ENCODE data around the gene IFIT5.
"Not testable (repeated sequence)": the region's sequence is repeated elsewhere in the genome, so short reads cannot be mapped to it uniquely, and the experiment has no call there.

The IFIT5 gene

DNA sequence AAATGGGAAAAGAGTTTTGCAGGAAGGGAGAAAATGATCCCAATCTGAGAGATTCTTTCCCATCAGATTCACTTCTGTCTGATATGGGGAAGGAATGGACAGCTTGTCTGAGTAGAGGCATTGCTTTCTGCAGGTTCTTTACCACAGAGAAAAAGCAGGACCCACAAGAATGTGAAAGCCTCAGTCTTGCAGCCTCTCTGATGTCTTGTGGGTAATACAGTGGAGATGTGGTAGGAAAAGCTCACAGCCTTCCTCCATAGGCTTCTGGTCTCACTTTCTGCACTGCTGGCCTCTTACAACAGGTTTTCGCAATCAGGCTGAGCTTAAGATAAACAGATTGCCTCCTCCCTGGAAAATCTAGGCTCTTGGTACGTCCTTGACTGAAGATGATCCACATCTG, 21.4 kb upstream of the IFIT5 start:
- DNase-seq (ENCODE audit: low spot score), result no peak

DNA sequence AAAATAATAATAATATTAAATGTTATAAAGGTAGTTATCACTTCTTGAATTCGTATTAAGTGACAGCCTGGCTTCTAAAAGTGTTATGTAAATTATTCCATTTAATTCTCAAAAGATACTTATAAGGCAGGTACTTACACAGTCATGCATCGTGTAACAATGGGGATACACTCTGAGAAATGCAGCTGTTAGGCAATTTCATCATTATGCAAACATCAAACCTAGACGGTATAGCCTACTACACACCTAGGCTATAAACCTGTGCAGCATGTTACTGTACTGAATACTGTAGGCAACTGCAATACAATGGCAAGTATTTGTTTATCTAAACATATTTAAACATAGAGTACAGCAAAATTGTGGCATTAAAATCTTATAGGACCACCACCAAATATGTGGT, 20.5 kb upstream of the IFIT5 start:
- DNase-seq (ENCODE audit: low spot score), result no peak

DNA sequence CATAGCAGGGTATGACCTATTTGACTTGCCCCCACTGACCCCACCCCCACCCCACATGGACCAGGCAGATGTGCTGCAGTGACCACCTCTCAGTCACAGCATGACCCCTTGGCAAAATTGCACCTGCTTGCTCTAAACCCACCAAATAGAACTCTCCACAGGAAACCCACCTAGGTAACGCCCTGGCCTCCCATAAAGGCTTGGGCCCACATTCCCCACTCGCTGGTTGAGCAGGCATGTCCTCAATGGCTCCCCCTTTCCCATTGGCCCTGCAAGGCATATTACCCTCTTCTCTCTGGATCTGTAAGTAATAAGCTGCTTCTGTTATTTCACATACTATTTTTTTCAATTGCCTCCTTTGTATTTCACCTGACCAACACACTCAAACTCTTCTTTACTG, 19.2 kb upstream of the IFIT5 start:
- no peak for DNase-seq (ENCODE audit: low spot score)

DNA sequence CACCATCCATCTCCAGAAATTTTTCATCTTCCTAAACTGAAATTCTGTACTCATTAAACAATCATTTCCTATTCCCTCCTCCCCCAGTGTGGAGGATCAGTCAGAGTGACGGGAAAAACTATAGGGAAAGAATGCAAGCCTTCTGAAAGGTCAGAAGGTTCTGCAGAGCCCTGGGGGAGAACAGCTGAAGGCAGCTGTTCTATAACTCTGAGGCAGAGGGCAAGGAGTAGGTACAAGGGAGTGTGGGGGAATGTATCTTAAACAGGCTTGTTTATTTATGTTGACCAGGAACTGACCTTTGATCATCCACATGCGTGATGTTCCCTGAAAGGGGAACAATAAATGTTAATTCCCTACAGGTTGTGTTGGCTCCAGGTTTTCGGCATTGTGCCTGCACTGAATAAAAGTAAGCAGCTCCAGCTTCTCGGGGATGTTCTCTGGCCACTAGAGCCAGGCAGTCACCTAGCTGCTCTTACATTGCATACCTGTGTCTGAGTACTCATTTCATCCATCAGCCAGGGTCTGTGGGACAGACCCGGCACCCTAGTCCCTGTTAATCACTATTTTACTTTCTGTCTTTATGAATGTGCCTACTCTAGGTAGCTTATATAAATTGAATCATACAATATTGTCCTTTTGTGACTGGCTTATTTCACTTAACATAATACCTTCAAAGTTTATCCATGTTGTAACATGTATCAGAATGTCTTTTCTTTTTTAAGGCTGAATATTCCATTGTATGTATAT, 16.2 kb upstream of the IFIT5 start:
- DNase-seq (ENCODE audit: low spot score), result no peak

DNA sequence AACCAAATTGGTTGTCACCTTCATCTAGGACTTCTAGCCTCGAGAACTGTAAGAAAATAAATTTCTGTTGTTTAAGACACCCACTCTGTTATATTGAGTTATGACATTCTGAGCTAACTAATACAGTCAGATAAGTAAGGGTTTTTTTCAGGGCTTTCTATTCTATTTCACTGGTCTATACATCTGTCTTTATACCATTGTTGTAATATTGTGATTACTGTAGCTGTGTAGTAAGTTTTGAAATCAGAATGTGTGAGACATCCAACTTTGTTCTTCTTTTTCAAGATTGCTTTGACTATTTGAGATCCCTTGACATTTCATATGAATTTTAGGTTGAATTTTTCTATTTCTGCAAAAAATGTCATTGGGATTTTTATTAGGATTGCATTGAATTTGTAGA, 14.4 kb upstream of the IFIT5 start:
- DNase-seq (ENCODE audit: low spot score), result no peak

DNA sequence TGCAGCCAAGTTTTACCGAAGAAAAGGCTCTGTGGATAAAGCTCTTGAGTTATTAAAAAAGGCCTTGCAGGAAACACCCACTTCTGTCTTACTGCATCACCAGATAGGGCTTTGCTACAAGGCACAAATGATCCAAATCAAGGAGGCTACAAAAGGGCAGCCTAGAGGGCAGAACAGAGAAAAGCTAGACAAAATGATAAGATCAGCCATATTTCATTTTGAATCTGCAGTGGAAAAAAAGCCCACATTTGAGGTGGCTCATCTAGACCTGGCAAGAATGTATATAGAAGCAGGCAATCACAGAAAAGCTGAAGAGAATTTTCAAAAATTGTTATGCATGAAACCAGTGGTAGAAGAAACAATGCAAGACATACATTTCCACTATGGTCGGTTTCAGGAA, 11.3 kb upstream of the IFIT5 start:
- no peak for DNase-seq (ENCODE audit: low spot score)

DNA sequence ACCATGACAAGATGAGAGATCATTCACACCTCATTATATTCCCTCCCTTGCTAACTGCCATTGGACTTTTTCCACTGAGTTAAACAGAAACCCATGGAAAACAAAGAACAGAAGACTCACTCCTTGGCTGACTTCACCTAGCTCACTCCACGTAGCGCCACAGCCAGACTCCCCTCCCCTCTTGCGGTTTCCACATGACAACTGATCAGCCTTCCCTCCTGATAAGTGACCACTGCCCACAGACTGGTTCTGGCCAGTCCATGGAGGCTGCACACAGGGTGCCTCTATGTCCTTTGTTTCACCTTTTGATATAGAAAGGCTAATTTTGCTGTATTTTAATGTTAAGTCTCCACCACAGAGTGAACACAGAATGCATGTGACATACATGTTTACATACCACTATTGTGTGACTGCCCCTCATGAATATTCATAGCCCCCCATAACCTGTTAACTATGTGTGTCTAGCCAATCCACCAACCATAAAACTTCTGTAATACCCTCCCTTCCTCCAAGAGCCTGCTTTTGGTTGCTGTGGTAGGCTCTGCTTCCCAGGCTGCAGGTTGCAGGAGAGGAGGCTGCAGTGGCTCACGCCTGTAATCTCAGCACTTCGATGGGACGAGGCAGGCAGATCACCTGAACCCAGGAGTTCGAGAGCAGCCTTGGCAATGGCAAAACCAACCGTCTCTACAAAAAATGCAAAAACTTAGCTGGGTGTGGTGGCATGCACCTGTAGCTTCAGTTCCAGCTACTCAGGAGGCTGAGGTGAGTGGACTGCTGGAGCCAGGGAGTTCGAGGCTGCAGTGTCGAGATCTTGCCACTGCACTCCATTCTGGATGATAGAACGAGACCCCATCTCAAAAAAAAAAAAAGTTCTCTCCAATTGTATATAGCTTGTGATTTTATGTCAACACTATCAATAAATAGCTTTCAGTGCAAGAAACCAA, 10.0 kb upstream of the IFIT5 start:
- DNase-seq (ENCODE audit: low spot score), result no peak

DNA sequence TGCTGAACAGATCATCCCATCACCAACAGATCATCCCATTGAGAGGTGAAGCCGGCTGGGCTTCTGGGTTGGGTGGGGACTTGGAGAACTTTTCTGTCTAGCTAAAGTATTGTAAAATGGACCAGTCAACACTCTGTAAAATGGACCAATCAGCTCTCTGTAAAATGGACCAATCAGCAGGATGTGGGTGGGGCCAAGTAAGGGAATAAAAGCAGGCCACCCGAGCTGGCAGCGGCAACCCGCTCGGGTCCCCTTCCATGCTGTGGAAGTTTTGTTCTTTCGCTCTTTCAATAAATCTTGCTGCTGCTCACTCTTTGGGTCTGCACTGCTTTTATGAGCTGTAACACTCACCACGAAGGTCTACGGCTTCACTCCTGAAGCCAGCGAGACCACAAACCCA, 8.2 kb upstream of the IFIT5 start:
- not testable (repeated sequence) for DNase-seq (ENCODE audit: low spot score)

DNA sequence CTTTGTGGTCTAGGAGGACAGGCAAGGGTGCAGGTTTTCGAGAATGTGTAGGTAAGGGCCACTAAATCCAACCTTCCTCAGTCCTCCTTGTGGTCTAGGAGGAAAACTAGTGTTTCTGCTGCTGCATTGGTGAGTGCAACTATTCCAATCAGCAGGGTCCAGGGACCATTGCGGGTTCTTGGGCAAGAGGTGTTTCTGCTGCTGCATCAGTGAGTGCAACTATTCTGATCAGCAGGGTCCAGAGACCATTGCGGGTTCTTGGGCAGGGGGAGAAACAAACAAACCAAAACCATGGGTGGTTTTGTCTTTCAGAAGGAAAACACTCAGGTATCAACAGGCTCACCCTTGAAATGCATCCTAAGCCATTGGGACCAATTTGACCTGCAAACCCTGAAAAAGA, 6.6 kb upstream of the IFIT5 start:
- DNase-seq (ENCODE audit: low spot score), result not testable (repeated sequence)

DNA sequence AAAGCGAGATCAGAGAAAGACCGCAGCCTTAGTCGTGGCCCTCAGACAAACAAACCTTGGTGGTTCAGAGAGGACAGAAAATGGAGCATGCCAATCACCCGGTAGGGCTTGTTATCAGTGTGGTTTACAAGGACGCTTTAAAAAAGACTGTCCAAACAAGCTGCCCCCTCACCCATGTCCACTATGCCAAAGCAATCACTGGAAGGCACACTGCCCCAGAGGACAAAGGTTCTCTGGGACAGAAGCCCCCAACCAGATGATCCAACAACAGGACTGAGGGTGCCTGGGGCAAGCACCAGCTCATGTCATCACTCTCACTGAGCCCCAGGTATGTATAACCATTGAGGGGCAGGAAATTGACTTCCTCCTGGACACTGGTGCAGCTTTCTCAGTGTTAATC, 5.1 kb upstream of the IFIT5 start:
- DNase-seq (ENCODE audit: low spot score), result not testable (repeated sequence)

DNA sequence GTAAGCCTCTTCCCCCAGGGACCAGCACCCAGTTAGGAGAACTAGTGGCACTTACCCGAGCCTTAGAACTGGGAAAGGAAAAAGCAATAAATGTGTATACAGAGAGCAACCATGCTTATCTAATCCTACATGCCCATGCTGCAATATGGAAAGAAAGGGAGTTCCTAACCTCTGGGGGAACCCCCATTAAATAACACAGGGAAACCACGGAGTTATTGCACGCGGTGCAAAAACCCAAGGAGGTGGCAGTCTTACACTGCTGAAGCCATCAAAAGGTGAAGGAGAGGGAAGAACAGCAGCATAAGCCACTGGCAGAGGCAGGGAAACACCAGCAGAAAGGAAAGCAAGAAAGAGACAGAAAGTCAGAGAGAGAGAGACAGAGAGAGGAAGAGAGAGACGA, 3.8 kb upstream of the IFIT5 start:
- DNase-seq (ENCODE audit: low spot score), result not testable (repeated sequence)

DNA sequence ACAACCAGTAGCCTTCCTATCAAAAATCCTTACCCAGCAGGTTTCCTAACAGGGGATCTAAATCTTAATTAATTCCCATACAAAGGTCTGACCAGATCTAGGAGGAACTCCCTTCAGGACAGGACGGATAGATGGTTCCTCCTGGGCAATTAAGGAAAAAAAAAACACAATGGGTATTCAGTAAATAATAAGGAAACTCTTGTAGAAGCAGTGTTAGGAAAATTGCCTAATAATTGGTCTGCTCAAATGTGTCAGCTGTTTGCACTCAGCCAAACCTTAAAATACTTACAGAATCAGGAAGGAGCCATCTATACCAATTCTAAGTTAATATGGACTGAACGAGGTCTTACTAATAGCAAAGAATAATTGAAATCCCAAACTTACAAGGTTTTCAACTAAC, 3.2 kb upstream of the IFIT5 start:
- not testable (repeated sequence) for DNase-seq (ENCODE audit: low spot score)

DNA sequence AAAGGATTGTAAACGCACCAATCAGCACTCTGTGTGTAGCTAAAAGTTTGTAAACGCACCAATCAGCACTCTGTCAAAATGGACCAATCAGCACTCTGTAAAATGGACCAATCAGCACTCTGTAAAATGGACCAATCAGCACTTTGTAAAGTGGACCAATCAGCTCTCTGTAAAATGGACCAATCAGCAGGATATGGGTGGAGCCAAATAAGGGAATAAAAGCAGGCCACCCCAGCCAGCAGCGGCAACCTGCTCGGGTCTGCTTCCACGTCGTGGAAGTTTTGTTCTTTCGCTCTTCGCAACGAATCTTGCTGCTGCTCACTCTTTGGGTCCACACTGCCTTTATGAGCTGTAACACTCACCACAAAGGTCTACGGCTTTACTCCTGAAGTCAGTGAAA, 2.1 kb upstream of the IFIT5 start:
- not testable (repeated sequence) for DNase-seq (ENCODE audit: low spot score)

DNA sequence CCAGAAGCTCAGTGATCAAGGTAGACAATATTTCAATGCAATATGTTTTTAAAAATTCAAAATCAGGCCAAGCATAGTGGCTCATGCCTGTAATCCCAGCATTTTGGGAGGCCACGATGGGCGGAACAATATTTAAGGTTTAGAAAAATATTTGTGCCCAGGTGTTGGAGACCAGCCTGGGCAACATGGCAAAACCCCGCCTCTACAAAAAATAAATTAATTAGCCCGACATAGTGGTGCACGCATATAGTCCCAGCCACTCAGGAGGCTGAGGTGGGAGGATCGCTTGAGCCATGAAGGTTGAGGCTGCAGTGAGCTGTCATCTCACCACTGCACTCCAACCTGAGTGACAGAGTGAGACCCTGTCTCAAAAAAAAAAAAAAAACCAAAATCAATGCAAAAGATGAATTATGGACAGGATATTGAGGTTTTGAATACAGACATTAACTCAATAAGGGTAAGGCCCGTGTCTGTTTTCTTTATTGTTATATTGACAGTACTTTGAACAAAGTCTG, 913 bp upstream of the IFIT5 start:
- no peak for DNase-seq (ENCODE audit: low spot score)

DNA sequence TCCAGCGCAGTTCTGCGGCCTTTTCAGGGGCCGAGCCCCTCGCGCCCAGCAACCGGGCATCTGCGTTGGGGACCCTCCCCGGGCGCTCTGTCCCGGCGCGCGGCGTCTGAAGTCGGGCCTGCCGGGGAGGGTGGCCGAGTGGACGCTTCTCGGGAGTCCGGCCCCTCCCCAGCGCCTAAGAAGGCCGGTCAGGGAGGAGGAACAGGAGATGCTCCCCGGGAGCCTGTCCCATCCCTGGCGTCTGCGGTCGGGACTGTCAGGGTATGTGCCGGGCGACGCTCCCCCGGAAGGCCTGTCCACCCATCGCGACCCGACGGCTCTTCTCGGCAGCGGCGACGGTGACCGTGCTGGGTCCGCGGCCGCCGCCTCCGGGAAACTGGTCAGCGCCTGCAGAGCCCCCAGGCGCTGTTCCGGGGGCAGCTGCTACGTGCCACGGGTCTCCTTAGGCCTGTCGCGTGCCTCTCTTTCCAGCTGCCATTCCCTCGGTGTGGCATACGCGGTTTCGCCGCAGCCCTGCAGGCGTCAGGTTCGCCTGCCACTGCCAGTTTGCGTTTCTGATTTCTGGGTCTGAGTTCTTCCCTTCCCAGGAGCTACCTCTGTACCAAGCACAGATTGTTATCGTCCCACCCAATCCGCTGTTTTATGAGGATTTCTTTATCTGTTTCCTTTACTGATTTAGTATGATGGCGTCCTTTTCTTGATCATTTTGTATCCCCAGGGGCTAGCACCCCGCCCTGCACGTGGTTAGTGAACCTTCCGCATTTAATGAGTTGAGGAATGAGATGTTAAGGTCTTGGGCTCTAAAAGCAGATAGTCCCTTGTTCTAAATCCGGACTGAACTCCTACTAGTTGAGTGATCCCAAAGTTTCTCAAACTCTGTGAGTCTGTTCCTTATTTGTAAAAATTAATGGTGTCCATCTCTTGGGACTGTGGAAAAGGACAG, 782 bp downstream of the IFIT5 start:
- DNase-seq (ENCODE audit: low spot score), result peak; percentile 61

DNA sequence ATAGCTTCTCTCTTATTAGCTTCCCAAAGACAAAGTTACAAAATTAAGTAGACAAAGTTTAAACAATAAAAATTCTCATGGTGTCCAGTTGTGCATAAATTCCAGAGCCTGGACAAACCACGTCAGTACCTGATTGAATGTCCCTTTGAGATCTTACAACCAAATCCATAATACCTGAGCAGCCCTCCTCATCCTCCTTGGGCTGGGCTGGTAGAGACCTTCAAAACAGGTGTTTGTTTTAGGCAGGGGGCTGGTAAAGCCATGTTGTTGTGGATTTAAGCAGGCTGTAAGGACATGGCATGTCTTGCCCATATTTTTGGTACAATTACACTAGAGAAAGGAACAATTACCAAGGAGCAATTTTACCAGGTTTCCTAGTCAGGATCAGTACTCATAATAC, 2.1 kb downstream of the IFIT5 start:
- DNase-seq (ENCODE audit: low spot score), result no peak

DNA sequence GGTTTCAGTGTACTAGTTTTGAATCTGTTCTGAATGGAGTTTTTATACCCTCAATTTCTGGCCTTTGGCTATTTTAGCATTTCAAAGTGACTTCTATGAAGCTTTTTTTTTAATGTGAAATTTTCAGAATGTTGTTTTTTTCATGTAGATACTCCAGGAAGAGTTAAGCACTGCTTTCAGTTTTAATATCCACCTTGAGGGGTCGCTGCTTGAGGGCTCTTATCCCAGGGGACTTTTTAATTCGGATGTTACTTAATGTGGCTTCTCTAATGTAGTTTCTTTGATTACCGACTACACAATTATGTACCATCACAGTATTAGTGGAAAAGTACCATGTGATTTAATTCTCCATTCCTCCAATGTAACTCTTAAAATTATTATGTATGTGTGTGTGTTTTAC, 5.2 kb downstream of the IFIT5 start:
- no peak for DNase-seq (ENCODE audit: low spot score)

DNA sequence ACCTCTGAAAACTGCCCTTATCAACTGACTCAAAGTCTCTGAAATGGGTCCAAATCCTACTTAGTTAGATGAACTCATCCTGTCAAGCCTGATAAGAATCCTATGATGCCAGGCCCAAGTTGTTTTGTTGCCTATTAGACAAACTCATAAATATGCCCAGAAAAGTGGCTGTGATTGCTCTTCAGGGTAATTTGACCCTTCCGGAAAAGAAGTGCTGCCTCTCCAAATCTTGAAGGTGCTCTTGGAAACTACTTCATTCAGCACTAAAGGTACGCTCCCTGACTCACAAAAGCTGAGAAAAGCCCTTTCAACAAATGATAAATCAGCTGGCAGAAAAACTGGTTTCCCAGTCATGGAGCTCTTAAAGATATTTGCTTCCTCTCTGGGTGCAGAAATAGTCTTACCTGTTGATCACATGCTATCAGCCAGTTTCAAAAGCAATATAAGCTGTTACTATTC, 6.7 kb downstream of the IFIT5 start:
- no peak for DNase-seq (ENCODE audit: low spot score)

DNA sequence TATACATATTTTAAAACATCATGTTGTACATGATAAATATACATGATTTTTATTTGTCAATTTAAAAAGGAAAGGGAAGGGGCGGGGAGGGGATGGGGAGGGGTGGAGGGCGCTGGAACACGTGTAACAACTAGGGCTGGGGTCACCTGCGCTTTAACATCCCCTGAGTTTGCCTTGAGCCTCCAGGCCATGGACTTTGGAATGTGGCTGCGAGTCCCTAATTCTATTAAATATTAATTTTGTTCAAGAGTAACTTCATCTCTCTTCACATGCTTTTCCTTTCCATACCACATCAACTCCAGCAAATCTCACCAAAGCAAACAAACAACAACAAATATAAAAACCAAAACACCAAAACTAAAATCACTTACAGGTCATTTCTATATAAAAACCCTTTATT, 10.6 kb downstream of the IFIT5 start:
- no peak for DNase-seq (ENCODE audit: low spot score)

DNA sequence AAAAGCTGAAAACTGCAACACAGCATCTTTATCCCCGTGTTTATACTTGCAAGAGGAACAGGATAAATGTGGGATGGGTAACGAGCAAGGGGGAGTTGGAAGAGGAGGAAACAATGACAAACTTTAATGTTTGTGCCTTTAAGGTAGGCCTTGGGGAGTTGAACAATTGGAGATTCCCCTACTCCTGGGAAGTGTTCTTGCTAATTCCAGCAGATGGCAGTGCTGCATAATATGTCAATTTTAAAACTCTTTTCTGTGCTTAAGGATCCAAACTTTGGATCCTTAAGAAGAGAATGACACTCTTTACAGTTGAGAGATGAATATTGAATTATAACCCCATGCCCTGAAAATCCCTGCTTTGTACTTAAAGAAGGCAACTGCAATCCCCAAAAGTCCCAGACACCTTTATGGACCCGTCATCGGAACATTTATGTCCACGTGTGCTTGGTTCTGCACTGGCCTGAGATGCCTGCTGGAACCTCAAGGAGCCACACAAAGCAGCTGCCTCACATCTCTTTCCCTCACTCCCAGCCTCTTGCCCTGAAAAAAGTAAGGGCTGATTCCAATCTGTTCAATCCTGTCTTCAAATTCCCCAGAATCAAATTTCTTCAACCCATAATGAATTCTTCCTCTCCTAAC, 12.0 kb downstream of the IFIT5 start:
- peak; percentile 38 for DNase-seq (ENCODE audit: low spot score)

DNA sequence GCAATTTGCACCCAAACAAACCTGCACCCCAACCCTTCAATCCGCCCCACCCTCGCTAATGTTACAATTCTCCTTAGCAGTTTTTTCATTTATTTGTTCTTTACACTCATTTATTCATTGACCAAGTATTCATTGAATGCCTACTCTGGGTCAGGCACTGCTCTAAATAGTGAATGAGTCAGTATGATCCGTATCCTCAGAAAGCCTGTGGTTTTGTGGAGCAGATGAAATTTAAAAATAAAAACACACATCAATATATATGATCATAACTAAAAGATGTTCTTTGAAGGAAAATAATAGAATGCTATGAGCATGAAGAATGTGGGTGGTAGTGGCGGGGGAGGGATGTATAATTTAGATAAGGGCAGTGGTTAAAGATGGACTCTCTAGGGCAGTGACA, 13.3 kb downstream of the IFIT5 start:
- no peak for DNase-seq (ENCODE audit: low spot score)
